ENCODE results near the gene SNF8.

The SNF8 gene

DNA sequence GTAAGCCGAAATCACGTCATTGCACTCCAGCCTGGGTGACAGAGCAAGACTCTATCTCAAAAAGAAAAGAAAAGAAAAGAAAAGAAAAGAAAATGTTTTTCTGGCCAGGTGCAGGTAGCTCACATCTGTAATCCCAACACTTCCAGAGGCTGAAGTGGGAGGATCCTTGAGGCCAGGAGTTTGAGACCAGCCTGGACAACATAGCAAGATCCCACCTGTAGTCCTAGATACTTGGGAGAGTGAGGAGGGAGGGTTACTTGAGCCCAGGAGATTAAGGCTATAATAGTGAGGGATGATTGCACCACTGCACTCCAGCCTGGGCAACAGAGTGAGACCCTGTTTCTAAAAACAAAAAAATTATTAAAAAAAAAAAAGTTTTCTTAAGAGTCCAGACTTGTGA, 54.6 kb downstream of the SNF8 start:
- DNase-seq (ENCODE audit: low spot score in 2 of 2) (no peak), ATAC-seq (ENCODE audit: low read depth) (no peak)
- no peaks in the 10 kb centered on the region for H3K27me3 Mint-ChIP-seq
- H3K9me3 Mint-ChIP-seq = no peaks in the 10 kb centered on the region
- no peak overlapping the region for H3K4me3 Mint-ChIP-seq
- H3K27ac Mint-ChIP-seq = no peak overlapping the region
- peaks cover 10% of the 10 kb centered on the region for H3K4me1 Mint-ChIP-seq
- H3K36me3 Mint-ChIP-seq = peaks cover 3% of the 10 kb centered on the region

DNA sequence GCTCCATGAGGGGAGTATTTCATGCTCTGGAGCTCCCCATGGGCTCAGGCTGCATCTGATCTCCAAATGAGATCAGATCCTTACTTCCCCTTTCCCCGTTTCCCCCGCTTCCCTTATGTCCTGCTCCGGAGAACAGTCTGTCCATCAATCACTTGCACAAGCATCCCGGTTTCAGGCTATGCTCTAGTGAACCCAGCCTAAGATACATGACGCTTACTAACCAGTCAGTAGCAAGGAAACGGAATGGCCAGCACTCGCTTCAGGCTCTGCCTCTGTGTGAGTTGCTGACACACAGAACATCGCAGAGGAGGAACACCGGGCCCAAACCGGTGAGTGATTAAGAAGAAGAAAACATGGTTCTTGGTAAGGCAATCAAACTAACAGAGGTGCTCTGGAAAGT, 61.5 kb downstream of the SNF8 start:
- no peak overlapping the region for H3K27ac Mint-ChIP-seq
- no peaks in the 10 kb centered on the region for H3K9me3 Mint-ChIP-seq
- H3K27me3 Mint-ChIP-seq = peaks cover 3% of the 10 kb centered on the region
- H3K4me1 Mint-ChIP-seq = peaks cover 4% of the 10 kb centered on the region
- H3K36me3 Mint-ChIP-seq = no peaks in the 10 kb centered on the region
- DNase-seq (ENCODE audit: low spot score in 2 of 2) (no peak), ATAC-seq (ENCODE audit: low read depth) (no peak)
- H3K4me3 Mint-ChIP-seq = no peak overlapping the region

- Mint-ChIP-seq H3K27me3 (peaks cover 5% of the 10 kb centered on the region), H3K36me3 (no peaks in the 10 kb centered on the region), H3K9me3 (no peaks in the 10 kb centered on the region), H3K4me1 (peaks cover 4% of the 10 kb centered on the region), H3K27ac (no peak overlapping the region), H3K4me3 (no peak overlapping the region)
- DNase-seq (ENCODE audit: low spot score in 2 of 2) (no peak), ATAC-seq (ENCODE audit: low read depth) (no peak)
These were observed 62.4 kb downstream of the SNF8 start for GRCh38 chr17:48882272-48882671.

Data from memory B cell (primary cell).